Measurements from ENCODE around the gene DAPK2. TPM values are rescaled to one million over a fixed set of nuclear protein-coding genes. Genes with fewer than 3 reads are reported as not detected.

Gene DAPK2
- total and polyA plus RNA-seq, 4 donors = 4.0 to 6.7 (median 6.7) TPM

DNA sequence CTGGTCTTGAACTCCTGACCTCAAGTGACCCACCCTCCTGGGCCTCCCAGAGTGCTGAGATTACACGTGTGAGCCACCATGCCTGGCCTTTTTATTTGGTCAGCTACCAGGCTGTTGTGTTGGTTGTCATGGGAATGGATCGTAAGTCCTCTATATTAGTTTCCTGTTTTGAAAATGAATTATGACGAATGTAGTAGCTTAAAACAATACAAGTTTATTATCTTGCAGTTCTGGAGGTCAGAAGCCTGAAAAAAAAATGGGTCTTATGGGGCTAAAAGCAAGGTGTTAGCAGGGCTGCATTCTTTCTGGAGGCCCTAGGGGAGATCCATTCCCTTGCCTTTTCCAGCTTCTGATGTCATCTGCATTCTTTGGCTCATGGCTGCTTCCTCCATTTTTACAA lies 187.4 kb downstream of the DAPK2 start:
- WGBS (ENCODE audit: insufficient coverage) = no CpG with 5 or more reads among the region's 3 CpGs
- H3K27me3 ChIP-seq (ENCODE audit: control insufficient read depth, insufficient read depth, low read length) = no peaks in the 10 kb centered on the region
- H3K4me1 ChIP-seq (ENCODE audit: control insufficient read depth, insufficient read depth, low read length) = no peaks in the 10 kb centered on the region
- H3K36me3 ChIP-seq (ENCODE audit: control insufficient read depth, insufficient read depth, low read length) = no peaks in the 10 kb centered on the region
- H3K27ac ChIP-seq (ENCODE audit: low read depth, low read length) = no peak overlapping the region
- H3K4me3 ChIP-seq (ENCODE audit: low read depth, low read length) = no peak overlapping the region
- H3K9me3 ChIP-seq (ENCODE audit: control insufficient read depth, insufficient read depth, low read length) = no peaks in the 10 kb centered on the region
- DNase-seq (ENCODE audit: low read depth in 4 of 6, low spot score in 6 of 6) = no peak

GRCh38 chr15:63858448-63858847 lies 187.8 kb downstream of the DAPK2 start:
- Histone ChIP-seq H3K4me1 (ENCODE audit: control insufficient read depth, insufficient read depth, low read length) (no peaks in the 10 kb centered on the region), H3K9me3 (ENCODE audit: control insufficient read depth, insufficient read depth, low read length) (no peaks in the 10 kb centered on the region), H3K36me3 (ENCODE audit: control insufficient read depth, insufficient read depth, low read length) (no peaks in the 10 kb centered on the region), H3K27ac (ENCODE audit: low read depth, low read length) (no peak overlapping the region), H3K4me3 (ENCODE audit: low read depth, low read length) (no peak overlapping the region), H3K27me3 (ENCODE audit: control insufficient read depth, insufficient read depth, low read length) (no peaks in the 10 kb centered on the region)
- 97% methylated on average over 4 of the region's 5 CpGs for WGBS (ENCODE audit: insufficient coverage)
- DNase-seq (ENCODE audit: low read depth in 4 of 6, low spot score in 6 of 6) = no peak

GRCh38 chr15:63857461-63857856 lies 188.8 kb downstream of the DAPK2 start:
- WGBS (ENCODE audit: insufficient coverage) = 86% methylated on average over 1 of the region's 3 CpGs
- H3K4me1 ChIP-seq (ENCODE audit: control insufficient read depth, insufficient read depth, low read length) = no peaks in the 10 kb centered on the region
- H3K4me3 ChIP-seq (ENCODE audit: low read depth, low read length) = no peak overlapping the region
- no peaks in the 10 kb centered on the region for H3K9me3 ChIP-seq (ENCODE audit: control insufficient read depth, insufficient read depth, low read length)
- no peaks in the 10 kb centered on the region for H3K36me3 ChIP-seq (ENCODE audit: control insufficient read depth, insufficient read depth, low read length)
- no peak overlapping the region for H3K27ac ChIP-seq (ENCODE audit: low read depth, low read length)
- DNase-seq (ENCODE audit: low read depth in 4 of 6, low spot score in 6 of 6) = no peak
- no peaks in the 10 kb centered on the region for H3K27me3 ChIP-seq (ENCODE audit: control insufficient read depth, insufficient read depth, low read length)

Small RNAs within 50 kb of the gene (small RNA-seq; reads per million reads assigned to genes)
- gene AC015914.2 (ENCODE audit: low replicate concordance) = not detected
- gene MIR422A (ENCODE audit: low replicate concordance) = not detected

Other genes with a start within 250 kb of the DAPK2 start
- 100 to 1,000 TPM; 119 to 173 TPM for gene HERC1, start 212.5 kb downstream of the DAPK2 start, total RNA-seq
- gene HERC1, start 212.5 kb downstream of the DAPK2 start, polyA plus RNA-seq (ENCODE audit: insufficient read length in 2 of 2) = 100 to 1,000 TPM in 1 of 2 donors, 10 to 100 TPM in 1; 99.0 to 123 TPM
- gene CIAO2A, start 47.4 kb upstream of the DAPK2 start, total RNA-seq = 10 to 100 TPM; 47.1 to 47.6 TPM
- gene CIAO2A, start 47.4 kb upstream of the DAPK2 start, polyA plus RNA-seq (ENCODE audit: insufficient read length in 2 of 2) = 10 to 100 TPM; 41.7 to 48.1 TPM
- gene SNX1, start 49.5 kb upstream of the DAPK2 start, total RNA-seq = 10 to 100 TPM; 51.6 to 53.4 TPM
- 10 to 100 TPM; 74.4 to 79.3 TPM for gene SNX1, start 49.5 kb upstream of the DAPK2 start, polyA plus RNA-seq (ENCODE audit: insufficient read length in 2 of 2)
- gene SNX22, start 105.2 kb upstream of the DAPK2 start, total RNA-seq = 10 to 100 TPM in 1 of 2 donors, 1 to 10 TPM in 1; 9.9 to 10.5 TPM
- gene SNX22, start 105.2 kb upstream of the DAPK2 start, polyA plus RNA-seq (ENCODE audit: insufficient read length in 2 of 2) = 10 to 100 TPM; 33.0 to 35.2 TPM
- 100 to 1,000 TPM; 180 to 534 TPM for gene PPIB, start 116.5 kb upstream of the DAPK2 start, total RNA-seq
- gene PPIB, start 116.5 kb upstream of the DAPK2 start, polyA plus RNA-seq (ENCODE audit: insufficient read length in 2 of 2) = 100 to 1,000 TPM; 404 to 451 TPM